Measurements from ENCODE around the gene LARP4B.

The LARP4B gene

GRCh38 chr10:807163-807957 lies 124.1 kb downstream of the LARP4B start:
- no peak for DNase-seq (ENCODE audit: low read depth)

DNA sequence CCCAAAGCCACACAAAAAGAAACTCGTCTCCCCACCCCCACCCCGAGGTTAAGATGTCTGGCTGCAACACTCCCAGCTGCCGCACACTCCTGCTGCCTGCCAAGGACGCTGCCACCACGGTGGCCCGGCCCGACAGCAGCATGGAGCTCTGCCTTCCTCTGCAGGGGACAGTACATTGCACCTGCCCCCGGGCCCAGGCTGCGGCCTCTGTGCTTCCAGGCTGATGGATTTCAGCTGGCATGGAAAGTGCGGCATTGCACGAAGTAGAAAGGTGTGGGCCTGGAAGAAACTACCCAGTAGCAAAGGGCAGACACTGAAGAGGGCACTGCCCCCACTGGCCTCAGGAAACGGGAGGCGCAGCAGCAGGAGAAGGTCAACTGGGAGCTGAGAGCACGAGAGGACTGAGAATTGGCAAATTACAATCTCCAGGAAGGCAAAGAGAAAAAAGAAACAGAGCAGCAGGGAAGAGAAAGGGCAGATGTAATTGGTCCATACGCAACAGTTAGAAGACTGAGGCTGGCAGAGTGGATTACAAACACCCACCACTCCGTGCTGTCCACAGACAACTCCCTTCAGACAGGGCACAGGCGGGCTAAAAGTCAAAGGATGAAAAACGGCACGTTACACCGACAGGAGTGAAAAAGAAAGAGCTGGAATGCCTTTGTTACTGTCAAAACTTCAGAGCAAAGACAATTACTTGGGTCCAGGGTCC lies 124.9 kb downstream of the LARP4B start:
- no peak for DNase-seq (ENCODE audit: low read depth)

GRCh38 chr10:805620-806305 lies 125.7 kb downstream of the LARP4B start:
- no peak for DNase-seq (ENCODE audit: low read depth)

GRCh38 chr10:804787-805619 lies 126.5 kb downstream of the LARP4B start:
- DNase-seq (ENCODE audit: low read depth) = no peak

- no peak for DNase-seq (ENCODE audit: low read depth)
Measured at GRCh38 chr10:804191-804781, 127.2 kb downstream of the LARP4B start.

GRCh38 chr10:803041-803741 lies 128.3 kb downstream of the LARP4B start:
- no peak for DNase-seq (ENCODE audit: low read depth)

DNA sequence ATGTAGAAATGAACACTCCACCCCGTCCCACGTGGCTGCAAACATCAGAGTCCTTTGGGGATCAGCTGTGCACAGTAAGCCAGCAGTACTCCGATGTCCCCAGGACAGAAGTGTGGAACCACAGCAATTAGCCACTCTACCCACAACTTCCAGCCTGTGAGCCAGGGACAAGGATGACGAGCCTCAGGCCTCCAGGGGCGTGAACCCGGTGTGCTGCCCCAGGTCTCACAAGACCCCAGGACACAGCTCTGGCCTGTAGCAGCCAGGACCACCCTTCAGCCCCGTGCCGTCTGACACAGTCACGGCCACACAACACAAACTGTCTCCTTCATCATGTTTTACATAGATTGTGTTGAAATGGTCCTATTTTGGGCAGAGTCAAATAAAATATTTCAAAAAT lies 129.0 kb downstream of the LARP4B start:
- DNase-seq (ENCODE audit: low read depth) = no peak

DNA sequence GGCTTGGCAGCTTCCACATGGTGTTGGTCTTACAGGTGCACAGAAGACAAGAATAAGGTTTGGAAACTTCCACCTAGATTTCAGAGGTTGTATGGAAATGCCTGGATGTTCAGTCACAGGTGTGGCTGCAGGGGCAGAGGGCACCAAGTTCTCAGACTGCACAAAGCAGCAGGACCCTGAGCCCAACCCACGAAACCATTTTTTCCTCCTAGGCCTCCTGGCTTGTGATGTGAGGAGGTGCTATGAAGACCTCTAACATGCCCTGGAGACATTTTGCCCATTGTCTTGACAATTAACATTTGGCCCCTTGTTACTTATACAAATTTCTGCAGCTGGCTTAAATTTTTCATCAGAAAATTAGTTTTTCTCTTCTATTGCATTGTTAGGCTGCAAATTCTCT lies 134.3 kb downstream of the LARP4B start:
- no peak for DNase-seq (ENCODE audit: low read depth)

GRCh38 chr10:796233-796632 lies 135.3 kb downstream of the LARP4B start:
- no peak for DNase-seq (ENCODE audit: low read depth)

GRCh38 chr10:794382-794956 lies 137.0 kb downstream of the LARP4B start:
- no peak for DNase-seq (ENCODE audit: low read depth)

- no peak for DNase-seq (ENCODE audit: low read depth)
Measured at GRCh38 chr10:792792-793100, 138.8 kb downstream of the LARP4B start.

- DNase-seq (ENCODE audit: low read depth) = no peak
Measured at GRCh38 chr10:792083-792791, 139.3 kb downstream of the LARP4B start.

- no peak for DNase-seq (ENCODE audit: low read depth)
Measured at GRCh38 chr10:791639-792038, 139.9 kb downstream of the LARP4B start.

GRCh38 chr10:790821-791551 lies 140.5 kb downstream of the LARP4B start:
- no peak for DNase-seq (ENCODE audit: low read depth)

- no peak for DNase-seq (ENCODE audit: low read depth)
Measured at GRCh38 chr10:789831-790701, 141.4 kb downstream of the LARP4B start.

GRCh38 chr10:788796-789748 lies 142.4 kb downstream of the LARP4B start:
- DNase-seq (ENCODE audit: low read depth) = no peak

GRCh38 chr10:787933-788651 lies 143.4 kb downstream of the LARP4B start:
- DNase-seq (ENCODE audit: low read depth) = no peak
